A673 (cell line): ENCODE results near the gene SDHAF1. TPM values are rescaled to one million over a fixed set of nuclear protein-coding genes. Genes with fewer than 3 reads are reported as not detected.
A peak's percentile ranks its signal among the peaks of the same experiment; 100 is the strongest.
"Not testable (repeated sequence)": the region's sequence is repeated elsewhere in the genome, so short reads cannot be mapped to it uniquely, and the experiment has no call there.

Experiments used
- BruUV-seq: library from RNA; stranded (reverse); fragments of 400-500 nt; replicated peaks from 2 replicates; lab custom pipeline; 2021; lab: Mats Ljungman, UMichigan
- CTCF ChIA-PET: fragments of 300-600 bp; sonication (Branson Sonifier 250); formaldehyde crosslinking; loops from one replicate; lab custom pipeline; 2022; ENCODE audit warnings: antibody characterized with exemption; lab: Charles Lee
- POLR2A ChIA-PET: fragments of 300-600 bp; sonication (Branson Sonifier 250); formaldehyde crosslinking; loops from one replicate; lab custom pipeline; 2022; ENCODE audit warnings: antibody characterized with exemption; ENCODE audit not compliant: low non-redundant PET; lab: Charles Lee
- DNase-seq: peaks from one replicate; pipeline ENCODE4 v3.0.0-alpha.2; 2015; ENCODE audit warnings: low spot score
- H3K27ac ChIP-seq: fragments of 200-600 bp; sonication (generic); 2 replicates; pipeline ENCODE4 v1.5.1; 2016; ENCODE audit warnings: mixed run types, low read depth, mild to moderate bottlenecking, mixed read lengths, antibody characterized with exemption, low read length; ENCODE audit not compliant: poor library complexity, severe bottlenecking
- H3K27me3 ChIP-seq: fragments of 200-600 bp; sonication (generic); replicated peaks from 2 replicates; pipeline ENCODE4 v1.6.1; 2017; ENCODE audit warnings: mixed run types, low read depth, mild to moderate bottlenecking, mixed read lengths, antibody characterized with exemption, low read length; ENCODE audit not compliant: insufficient read depth, poor library complexity
- H3K36me3 ChIP-seq: fragments of 200-600 bp; sonication (generic); 2 replicates; pipeline ENCODE4 v1.6.1; 2016; ENCODE audit warnings: mixed run types, mild to moderate bottlenecking, mixed read lengths, antibody characterized with exemption, low read length; ENCODE audit not compliant: insufficient read depth, poor library complexity, severe bottlenecking
- H3K4me1 ChIP-seq: fragments of 200-600 bp; sonication (generic); 2 replicates; pipeline ENCODE4 v1.6.1; 2017; ENCODE audit warnings: mixed run types, mild to moderate bottlenecking, mixed read lengths, antibody characterized with exemption, low read length; ENCODE audit not compliant: insufficient read depth, poor library complexity, severe bottlenecking
- H3K4me3 ChIP-seq: fragments of 200-600 bp; sonication (generic); 2 replicates; pipeline ENCODE4 v1.5.1; 2016; ENCODE audit warnings: low read depth, mixed run types, mild to moderate bottlenecking, mixed read lengths, low read length; ENCODE audit not compliant: poor library complexity, severe bottlenecking
- H3K9me3 ChIP-seq: fragments of 200-600 bp; sonication (generic); 2 replicates; pipeline ENCODE4 v1.6.1; 2016; ENCODE audit warnings: mixed run types, low read depth, mild to moderate bottlenecking, mixed read lengths, antibody characterized with exemption, low read length; ENCODE audit not compliant: poor library complexity, severe bottlenecking
- CTCF ChIP-seq: fragments of 300-800, 200-600 bp; sonication (generic); conservative IDR thresholded peaks from 2 replicates; pipeline ENCODE4 v1.5.1; 2017; ENCODE audit warnings: low read depth, mild to moderate bottlenecking, antibody characterized with exemption, low read length, moderate library complexity, mixed read lengths
- EZH2 ChIP-seq: fragments of 200-600 bp; sonication (generic); IDR thresholded peaks from 2 replicates; pipeline ENCODE4 v1.6.1; 2017; ENCODE audit warnings: borderline replicate concordance, low read depth, mild to moderate bottlenecking, mixed read lengths, antibody characterized with exemption, low read length; ENCODE audit not compliant: poor library complexity, severe bottlenecking
- intact Hi-C: fragments of 100-400 bp; cut with micrococcal nuclease; formaldehyde crosslinking; loops from one replicate; pipeline ENCODE4 v1.10.0; 2022; ENCODE audit not compliant: unreplicated experiment
- total RNA-seq: library from RNA; stranded (reverse); gene quantifications from 2 replicates; pipeline ENCODE4 v1.2.3, GENCODE V29; 2021

SDHAF1 gene
- total RNA-seq, 1 experiment from 2014 or later, result 8.9 TPM

- no peaks in the 10 kb centered on the region for H3K27me3 ChIP-seq
- no peak for DNase-seq
- H3K4me3 ChIP-seq, result no peak overlapping the region
- H3K36me3 ChIP-seq, result no peaks in the 10 kb centered on the region
- no TSS peak for BruUV-seq
- TF ChIP-seq EZH2, result no peak
- TF ChIP-seq CTCF, result no peak
- H3K9me3 ChIP-seq, result no peaks in the 10 kb centered on the region
- intact Hi-C loops, result no loop called here
- CTCF ChIA-PET, result no interaction called here
- H3K4me1 ChIP-seq, result no peaks in the 10 kb centered on the region
- no peak overlapping the region for H3K27ac ChIP-seq
- POLR2A ChIA-PET, result no interaction called here
Measured at GRCh38 chr19:36040495-36040894, 45.5 kb downstream of the SDHAF1 start.

- H3K9me3 ChIP-seq, H3K27me3 ChIP-seq, H3K4me1 ChIP-seq, DNase-seq, H3K4me3 ChIP-seq, POLR2A ChIA-PET, H3K36me3 ChIP-seq, BruUV-seq, intact Hi-C loops, CTCF ChIA-PET: not testable (repeated sequence)
- H3K27ac ChIP-seq, result peak overlapping the region; percentile 48
Measured at GRCh38 chr19:36041092-36041491, 46.1 kb downstream of the SDHAF1 start.

GRCh38 chr19:36041831-36042230 lies 46.8 kb downstream of the SDHAF1 start:
- BruUV-seq, result no TSS peak
- CTCF ChIA-PET, result no interaction called here
- H3K9me3 ChIP-seq, result no peaks in the 10 kb centered on the region
- no peaks in the 10 kb centered on the region for H3K4me1 ChIP-seq
- peak overlapping the region; percentile 48 for H3K27ac ChIP-seq
- no peaks in the 10 kb centered on the region for H3K36me3 ChIP-seq
- DNase-seq, result peak; percentile 45
- intact Hi-C loops, result no loop called here
- H3K27me3 ChIP-seq, result no peaks in the 10 kb centered on the region
- no peak overlapping the region for H3K4me3 ChIP-seq
- POLR2A ChIA-PET, result interaction anchor here (0.8 kb wide), 1 partner anchor 12 kb away, joined by 3 read pairs; no protein-coding TSS in a partner anchor
- no peak for TF ChIP-seq CTCF
- TF ChIP-seq EZH2, result no peak

GRCh38 chr19:36043952-36044351 lies 49.0 kb downstream of the SDHAF1 start:
- TF ChIP-seq EZH2 (no peak), CTCF (no peak)
- Histone ChIP-seq H3K4me1 (no peaks in the 10 kb centered on the region), H3K4me3 (no peak overlapping the region), H3K27ac (no peak overlapping the region), H3K36me3 (no peaks in the 10 kb centered on the region), H3K27me3 (no peaks in the 10 kb centered on the region), H3K9me3 (no peaks in the 10 kb centered on the region)
- ChIA-PET CTCF (no interaction called here), POLR2A (no interaction called here)
- no TSS peak for BruUV-seq
- DNase-seq, result no peak
- intact Hi-C loops, result no loop called here

Other genes with a start within 250 kb of the SDHAF1 start
- gene U2AF1L4, start 249.8 kb upstream of the SDHAF1 start, total RNA-seq, result 20.4 and 21.0 TPM in 2 replicates
- gene PSENEN, start 249.5 kb upstream of the SDHAF1 start, total RNA-seq, result 58.8 and 67.7 TPM in 2 replicates
- 11.3 and 13.2 TPM in 2 replicates for gene LIN37, start 246.6 kb upstream of the SDHAF1 start, total RNA-seq
- 0.50 TPM in 1 of 2 replicates, not detected in the other for gene HSPB6, start 238.2 kb upstream of the SDHAF1 start, total RNA-seq
- gene PROSER3, start 237.0 kb upstream of the SDHAF1 start, total RNA-seq, result 38.4 and 44.8 TPM in 2 replicates
- 39.6 and 49.6 TPM in 2 replicates for gene ARHGAP33, start 219.6 kb upstream of the SDHAF1 start, total RNA-seq
- not detected in 2 replicates for gene PRODH2, start 182.3 kb upstream of the SDHAF1 start, total RNA-seq
- gene NPHS1, start 142.7 kb upstream of the SDHAF1 start, total RNA-seq, result not detected in 2 replicates
- gene KIRREL2, start 138.3 kb upstream of the SDHAF1 start, total RNA-seq, result 0.15 and 0.17 TPM in 2 replicates
- 13.9 and 14.9 TPM in 2 replicates for gene APLP1, start 126.6 kb upstream of the SDHAF1 start, total RNA-seq
- gene NFKBID, start 94.6 kb upstream of the SDHAF1 start, total RNA-seq, result 14.9 and 18.0 TPM in 2 replicates
- gene HCST, start 92.7 kb upstream of the SDHAF1 start, total RNA-seq, result 4.2 and 4.5 TPM in 2 replicates
- not detected in 2 replicates for gene TYROBP, start 86.9 kb upstream of the SDHAF1 start, total RNA-seq
- 14.6 and 15.5 TPM in 2 replicates for gene LRFN3, start 58.8 kb upstream of the SDHAF1 start, total RNA-seq
- gene SYNE4, start 13.6 kb downstream of the SDHAF1 start, total RNA-seq, result 0.70 TPM in 1 of 2 replicates, not detected in the other
- 20.1 and 27.7 TPM in 2 replicates for gene ALKBH6, start 19.0 kb downstream of the SDHAF1 start, total RNA-seq
- gene CLIP3, start 37.7 kb downstream of the SDHAF1 start, total RNA-seq, result 9.2 and 15.8 TPM in 2 replicates
- gene THAP8, start 59.1 kb downstream of the SDHAF1 start, total RNA-seq, result 4.6 and 5.4 TPM in 2 replicates
- gene WDR62, start 59.7 kb downstream of the SDHAF1 start, total RNA-seq, result 39.8 and 40.4 TPM in 2 replicates
- 0.47 and 0.63 TPM in 2 replicates for gene OVOL3, start 116.0 kb downstream of the SDHAF1 start, total RNA-seq
- 133 and 142 TPM in 2 replicates for gene POLR2I, start 119.7 kb downstream of the SDHAF1 start, total RNA-seq
- 156 and 158 TPM in 2 replicates for gene TBCB, start 120.3 kb downstream of the SDHAF1 start, total RNA-seq
- gene CAPNS1, start 144.9 kb downstream of the SDHAF1 start, total RNA-seq, result 577 and 579 TPM in 2 replicates
- gene COX7A1, start 157.3 kb downstream of the SDHAF1 start, total RNA-seq, result not detected in 2 replicates
- gene ZNF565, start 219.5 kb downstream of the SDHAF1 start, total RNA-seq, result 7.2 and 7.5 TPM in 2 replicates
- 124 and 130 TPM in 2 replicates for gene ZNF146, start 219.9 kb downstream of the SDHAF1 start, total RNA-seq